Raji (cell line): Measurements from ENCODE around the gene C12orf57.

Source experiments
- POLR2A ChIP-seq: IDR thresholded peaks from 2 replicates; pipeline ENCODE4 v1.6.1; 2011; ENCODE audit warnings: low read depth, low read length, control low read depth; ENCODE audit not compliant: insufficient read depth

Gene C12orf57, protein sequence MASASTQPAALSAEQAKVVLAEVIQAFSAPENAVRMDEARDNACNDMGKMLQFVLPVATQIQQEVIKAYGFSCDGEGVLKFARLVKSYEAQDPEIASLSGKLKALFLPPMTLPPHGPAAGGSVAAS

DNA sequence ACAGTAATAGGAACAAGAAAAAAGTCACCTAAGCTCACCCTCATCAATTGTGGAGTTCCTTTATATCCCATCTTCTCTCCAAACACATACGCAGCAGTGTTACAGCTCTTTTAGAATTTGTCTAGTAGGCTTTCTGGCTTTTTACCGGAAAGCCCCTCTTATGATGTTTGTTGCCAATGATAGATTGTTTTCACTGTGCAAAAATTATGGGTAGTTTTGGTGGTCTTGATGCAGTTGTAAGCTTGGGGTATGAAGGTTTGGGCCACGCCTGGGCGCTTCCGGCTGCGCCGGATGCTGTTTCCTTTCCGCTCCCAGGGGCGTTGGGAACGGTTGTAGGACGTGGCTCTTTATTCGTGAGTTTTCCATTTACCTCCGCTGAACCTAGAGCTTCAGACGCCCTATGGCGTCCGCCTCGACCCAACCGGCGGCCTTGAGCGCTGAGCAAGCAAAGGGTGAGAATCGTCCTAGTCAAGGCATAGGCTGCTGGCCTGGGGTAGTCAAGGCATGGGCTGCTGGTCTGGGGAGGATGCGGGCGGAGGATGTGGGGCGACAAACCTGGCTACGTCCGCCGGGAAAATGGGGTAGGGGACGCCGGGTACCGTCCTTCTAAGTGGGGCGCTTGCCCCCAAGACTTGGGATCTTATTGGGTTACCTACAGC, at the start of gene C12orf57, which contains the start of gene RNU7-1:
C12orf57 (plus strand) TSS at position 301 of the 659 bp plus-strand sequence; CDS start at position 401, 100 bp downstream.
RNU7-1 (plus strand) TSS at position 95 of the 659 bp plus-strand sequence.
- TF ChIP-seq POLR2A, result peak; percentile 100

GRCh38 chr12:6894321-6894720, 49.5 kb upstream of the C12orf57 start:
- no peak for TF ChIP-seq POLR2A

GRCh38 chr12:6896846-6897435, 46.9 kb upstream of the C12orf57 start:
- no peak for TF ChIP-seq POLR2A

- TF ChIP-seq POLR2A, result no peak
Measured at GRCh38 chr12:6899427-6899826, 44.4 kb upstream of the C12orf57 start.

GRCh38 chr12:6899837-6900519, 43.8 kb upstream of the C12orf57 start:
- TF ChIP-seq POLR2A, result no peak

DNA sequence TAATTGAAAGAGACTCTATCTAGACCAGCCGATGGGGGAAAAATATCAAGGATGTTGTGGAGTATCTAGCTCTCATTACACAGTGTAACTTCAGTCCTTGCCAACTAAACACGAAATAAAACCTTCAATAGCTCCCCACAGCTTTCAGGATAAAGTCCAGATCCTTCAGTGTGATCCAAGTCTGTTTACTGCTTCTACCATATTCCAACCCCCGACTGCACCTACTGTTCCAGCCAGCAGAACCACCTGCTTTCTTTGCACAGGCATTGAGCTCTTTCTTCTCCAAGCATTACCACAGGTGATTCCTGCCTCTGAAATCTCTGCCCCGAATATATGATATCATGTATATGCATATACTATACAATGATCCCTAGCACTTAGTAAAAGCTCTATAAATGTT, 41.4 kb upstream of the C12orf57 start:
- TF ChIP-seq POLR2A, result no peak

- peak; percentile 32; the same call in 1 of the 2 replicates for TF ChIP-seq POLR2A
Measured at GRCh38 chr12:6903722-6904121, 40.1 kb upstream of the C12orf57 start.

DNA sequence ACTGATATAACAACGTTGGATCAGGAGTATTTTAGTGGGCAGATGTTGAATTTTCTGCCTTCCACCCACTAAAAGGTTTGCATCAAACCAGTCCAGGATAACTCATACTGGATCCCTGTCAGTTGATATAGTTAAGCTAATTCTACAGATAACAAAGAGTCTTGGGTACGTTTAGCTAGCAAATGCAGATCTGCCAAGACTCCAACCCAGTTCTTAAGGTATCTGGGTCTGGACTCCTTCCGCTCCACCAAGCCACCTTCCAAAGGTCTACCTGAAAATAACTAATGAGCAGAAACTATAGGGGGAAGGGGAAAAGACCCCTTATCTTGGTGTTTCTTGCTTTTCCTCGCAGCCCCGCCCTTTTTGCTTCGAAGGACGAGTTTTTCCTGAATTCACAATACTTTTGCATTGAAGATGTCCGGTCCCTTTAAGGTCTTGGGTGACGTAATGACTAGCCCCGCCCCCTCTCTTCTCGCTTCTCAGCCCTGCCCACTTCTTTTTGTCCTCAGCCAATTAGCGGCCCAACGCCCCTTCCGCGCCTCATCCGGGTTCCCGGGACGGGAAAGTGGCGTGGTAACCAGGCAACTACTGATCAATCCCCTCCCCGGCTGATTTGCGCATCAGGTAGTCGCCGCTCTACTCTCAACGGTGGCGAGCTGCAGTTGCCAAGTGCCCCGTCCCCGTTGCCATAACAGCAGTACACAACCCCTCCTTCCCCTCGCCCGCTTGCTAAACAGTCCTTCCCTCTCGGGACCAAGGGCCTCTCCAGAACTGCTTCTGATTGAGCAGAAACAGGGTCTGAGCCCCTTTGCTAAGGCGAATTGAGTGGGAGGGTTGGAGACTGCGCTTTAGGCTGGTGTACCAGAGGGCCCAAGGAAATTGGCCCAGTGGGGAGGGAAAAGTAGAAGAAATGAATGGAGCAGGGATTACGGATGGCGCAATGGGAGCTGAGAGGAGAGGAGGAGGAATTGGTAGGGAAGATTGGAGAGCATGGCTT, 39.2 kb upstream of the C12orf57 start, which contains the start of gene LRRC23:
LRRC23 (plus strand) TSS at position 543 of the 997 bp plus-strand sequence. CDS start 812 bp downstream, outside the sequence.
- peak; percentile 92 for TF ChIP-seq POLR2A

GRCh38 chr12:6905414-6906040, 38.3 kb upstream of the C12orf57 start:
- TF ChIP-seq POLR2A, result no peak

DNA sequence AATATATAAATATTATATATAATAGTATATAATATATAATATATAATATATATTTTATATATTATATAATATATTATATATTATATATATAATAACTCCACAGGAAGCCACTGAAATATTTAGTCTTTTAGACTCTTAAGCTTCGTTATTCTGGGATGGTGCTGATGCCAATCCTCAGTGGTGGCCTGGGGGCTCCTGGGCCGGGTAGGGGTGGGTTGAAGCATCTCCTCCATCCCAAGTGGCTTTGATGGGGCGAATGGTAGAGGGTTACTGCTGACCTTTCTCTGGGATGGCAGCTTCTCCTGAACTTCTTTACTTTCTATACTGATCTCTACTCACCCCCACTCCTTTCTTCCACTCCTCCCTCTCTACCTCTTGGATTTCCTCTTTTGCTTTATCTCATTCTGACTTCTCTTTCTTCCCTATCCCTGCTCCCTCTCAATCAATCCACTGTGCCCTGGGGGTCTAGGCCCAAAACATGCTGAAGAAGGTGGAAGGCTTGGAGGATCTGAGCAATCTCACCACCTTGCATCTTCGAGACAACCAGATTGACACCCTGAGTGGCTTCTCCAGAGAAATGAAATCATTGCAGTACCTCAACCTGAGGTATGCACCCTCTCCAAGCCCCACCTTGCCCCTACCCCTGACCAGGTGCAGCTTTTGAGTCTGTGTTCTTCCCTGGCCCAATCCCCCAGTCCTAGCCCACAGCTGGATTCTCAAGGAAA, 34.2 kb upstream of the C12orf57 start:
- TF ChIP-seq POLR2A, result no peak

GRCh38 chr12:6912164-6912935, 31.5 kb upstream of the C12orf57 start:
- no peak for TF ChIP-seq POLR2A

DNA sequence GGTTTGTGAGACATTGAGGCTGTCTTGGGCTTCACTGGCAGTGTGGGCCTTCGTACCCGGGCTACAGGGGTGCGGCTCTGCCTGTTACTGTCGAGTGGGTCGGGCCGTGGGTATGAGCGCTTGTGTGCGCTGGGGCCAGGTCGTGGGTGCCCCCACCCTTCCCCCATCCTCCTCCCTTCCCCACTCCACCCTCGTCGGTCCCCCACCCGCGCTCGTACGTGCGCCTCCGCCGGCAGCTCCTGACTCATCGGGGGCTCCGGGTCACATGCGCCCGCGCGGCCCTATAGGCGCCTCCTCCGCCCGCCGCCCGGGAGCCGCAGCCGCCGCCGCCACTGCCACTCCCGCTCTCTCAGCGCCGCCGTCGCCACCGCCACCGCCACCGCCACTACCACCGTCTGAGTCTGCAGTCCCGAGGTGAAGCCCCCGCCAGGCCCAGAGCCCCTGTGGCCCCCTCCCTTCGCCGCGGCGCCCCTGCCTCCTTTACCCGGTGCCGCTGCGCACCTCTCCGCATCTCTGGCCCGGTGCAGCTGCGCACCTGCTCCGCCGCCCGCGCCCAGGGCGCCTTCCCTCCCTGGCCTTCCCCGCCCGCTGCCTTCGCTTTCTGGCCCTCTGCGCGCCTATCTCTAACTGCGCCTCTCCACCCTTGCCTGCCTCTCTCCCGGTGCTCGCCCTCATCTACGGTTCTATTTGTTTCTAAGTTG, 29.4 kb upstream of the C12orf57 start, which contains the start of gene ENO2:
ENO2 (plus strand) TSS at position 335 of the 701 bp plus-strand sequence. CDS start 1,253 bp downstream, outside the sequence.
- TF ChIP-seq POLR2A, result no peak
